Measurements from ENCODE around the gene C11orf54.
A peak's percentile ranks its signal among the peaks of the same experiment; 100 is the strongest.
"Not testable (repeated sequence)": the region's sequence is repeated elsewhere in the genome, so short reads cannot be mapped to it uniquely, and the experiment has no call there.

C11orf54 gene

GRCh38 chr11:93772123-93772522 lies 30.7 kb downstream of the C11orf54 start:
- no peak for DNase-seq (ENCODE audit: low read depth)
- H3K4me3 ChIP-seq (ENCODE audit: control insufficient read depth, low read depth, low read length): no peak overlapping the region
- no peak for TF ChIP-seq CTCF (conservative IDR thresholded peaks at IDR 0.05; ENCODE audit: control insufficient read depth, insufficient read depth, low read depth, low read length)

GRCh38 chr11:93773045-93773477 lies 31.6 kb downstream of the C11orf54 start:
- DNase-seq (ENCODE audit: low read depth): no peak
- no peak overlapping the region for H3K4me3 ChIP-seq (ENCODE audit: control insufficient read depth, low read depth, low read length)
- TF ChIP-seq CTCF (conservative IDR thresholded peaks at IDR 0.05; ENCODE audit: control insufficient read depth, insufficient read depth, low read depth, low read length): no peak

DNA sequence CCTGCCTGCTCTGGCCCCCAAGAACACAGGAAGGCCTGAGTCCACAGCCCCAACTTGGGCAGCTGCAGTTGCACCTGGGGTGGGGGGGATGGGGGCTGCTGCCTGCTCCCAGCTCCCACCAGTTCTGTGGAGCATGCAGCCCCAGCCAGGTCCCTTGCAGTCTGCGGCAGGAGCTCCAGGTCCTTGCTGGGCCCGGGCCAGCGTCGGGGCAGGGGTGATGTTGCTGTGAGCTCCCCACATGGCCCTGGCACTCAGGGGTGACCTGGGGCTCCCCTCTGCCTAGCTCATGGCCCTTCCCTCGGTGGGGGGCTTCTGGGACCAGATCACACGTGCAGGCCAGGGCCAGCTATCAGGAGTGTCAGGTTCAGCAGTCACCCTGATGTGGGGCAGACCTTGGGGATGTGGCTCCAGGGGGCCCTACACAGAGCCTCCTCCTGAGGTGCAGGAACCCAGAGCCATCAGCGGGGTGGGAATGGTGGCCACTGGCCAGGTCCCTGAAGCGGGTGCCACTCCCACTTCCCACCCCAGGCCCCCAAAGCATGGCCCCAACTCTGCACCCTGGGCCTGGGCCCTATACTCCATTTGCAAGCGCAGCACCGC lies 32.2 kb downstream of the C11orf54 start:
- no peak for DNase-seq (ENCODE audit: low read depth)
- no peak for TF ChIP-seq CTCF (conservative IDR thresholded peaks at IDR 0.05; ENCODE audit: control insufficient read depth, insufficient read depth, low read depth, low read length)

GRCh38 chr11:93774560-93774959 lies 33.1 kb downstream of the C11orf54 start:
- H3K4me3 ChIP-seq (ENCODE audit: control insufficient read depth, low read depth, low read length); DNase-seq (ENCODE audit: low read depth): not testable (repeated sequence)

More for the DNA sequence above, 32.2 kb downstream of the C11orf54 start:
- H3K4me3 ChIP-seq (ENCODE audit: control insufficient read depth, low read depth, low read length): no peak overlapping the region

DNA sequence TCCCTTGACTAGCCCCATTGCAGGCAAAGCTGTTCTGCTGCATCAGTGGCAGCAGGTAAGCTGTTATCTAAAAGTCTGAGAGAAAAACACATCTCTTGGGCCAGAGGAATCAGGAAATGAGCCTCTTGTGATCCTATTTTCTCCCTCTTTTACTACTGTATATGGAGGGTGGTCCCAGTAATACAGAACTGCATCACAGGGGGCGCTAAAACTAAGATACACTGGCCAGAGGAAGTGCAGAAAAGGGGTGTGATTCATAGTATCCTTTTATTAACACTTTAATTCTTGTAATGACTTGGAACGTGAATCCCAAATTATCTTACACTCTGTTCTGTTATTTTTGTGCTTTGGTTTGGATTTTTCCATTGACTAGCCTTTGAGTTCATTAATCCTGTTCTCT lies 33.8 kb downstream of the C11orf54 start:
- TF ChIP-seq CTCF (conservative IDR thresholded peaks at IDR 0.05; ENCODE audit: control insufficient read depth, insufficient read depth, low read depth, low read length): peak; percentile 41
- H3K4me3 ChIP-seq (ENCODE audit: control insufficient read depth, low read depth, low read length): no peak overlapping the region
- no peak for DNase-seq (ENCODE audit: low read depth)

- DNase-seq (ENCODE audit: low read depth): no peak
- TF ChIP-seq CTCF (conservative IDR thresholded peaks at IDR 0.05; ENCODE audit: control insufficient read depth, insufficient read depth, low read depth, low read length): no peak
- H3K4me3 ChIP-seq (ENCODE audit: control insufficient read depth, low read depth, low read length): peak overlapping the region; percentile 97
Observed at GRCh38 chr11:93783362-93783761, 41.9 kb downstream of the C11orf54 start.

DNA sequence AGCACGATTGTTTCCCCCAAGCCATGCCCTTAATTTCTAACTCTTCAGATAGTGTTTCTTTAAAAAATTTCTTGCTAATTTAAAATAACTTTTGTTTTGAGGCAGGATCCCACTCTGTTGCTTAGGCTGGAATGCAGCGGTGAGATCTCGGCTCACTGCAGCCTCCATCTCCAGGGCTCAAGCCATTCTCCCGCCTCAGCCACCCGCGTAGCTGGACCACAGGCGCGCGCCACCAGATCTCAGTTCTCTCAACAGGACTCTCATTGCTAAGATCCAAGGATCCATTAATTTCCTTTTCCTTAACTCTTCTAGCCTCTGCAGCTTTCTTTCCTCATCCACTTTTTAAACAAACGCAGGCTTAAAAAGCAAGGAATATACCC lies 42.3 kb downstream of the C11orf54 start:
- peak overlapping the region; percentile 97 for H3K4me3 ChIP-seq (ENCODE audit: control insufficient read depth, low read depth, low read length)
- TF ChIP-seq CTCF (conservative IDR thresholded peaks at IDR 0.05; ENCODE audit: control insufficient read depth, insufficient read depth, low read depth, low read length): no peak
- DNase-seq (ENCODE audit: low read depth): no peak

All from fibroblast of mammary gland (primary cell).